Lung (tissue), 12 donors: ENCODE data around the gene CNST. TPM values are rescaled to one million over a fixed set of nuclear protein-coding genes. Genes with fewer than 3 reads are reported as not detected.
"Not testable (repeated sequence)": the region's sequence is repeated elsewhere in the genome, so short reads cannot be mapped to it uniquely, and the experiment has no call there.

Experiments
- ATAC-seq: fragments of 200-7000 bp; cut with Tn5 transposase; one replicate; pipeline ENCODE4 v1.9.1; 2020; ENCODE audit warnings: moderate number of reproducible peaks; ENCODE audit not compliant: insufficient read depth, low FRiP score
- DNase-seq, 3 donors: peaks; one replicate each; pipeline ENCODE4 v3.0.0-alpha.2; 2013 to 2017
- H3K27ac ChIP-seq, 2 donors: one replicate each; pipeline ENCODE4 v1.5.1; 2013; ENCODE audit warnings: mild to moderate bottlenecking in 2 of 2, moderate library complexity in 2 of 2, control low read depth in 1 of 2, inconsistent platforms in 1 of 2, low read depth in 1 of 2, low read length in 1 of 2
- H3K27me3 ChIP-seq, 3 donors: one replicate each; pipeline ENCODE4 v1.5.1; 2013; ENCODE audit warnings: low read length in 2 of 3; ENCODE audit not compliant: control insufficient read depth in 3 of 3, insufficient read depth in 3 of 3
- H3K36me3 ChIP-seq, 4 donors: one replicate each; pipeline ENCODE4 v1.5.1; 2013; ENCODE audit warnings: low read length in 4 of 4, mild to moderate bottlenecking in 1 of 4, moderate library complexity in 1 of 4; ENCODE audit not compliant: control insufficient read depth in 4 of 4, insufficient read depth in 4 of 4
- H3K4me1 ChIP-seq, 5 donors: one replicate each; pipeline ENCODE4 v1.5.1; 2013; ENCODE audit warnings: low read length in 5 of 5, mild to moderate bottlenecking in 2 of 5, moderate library complexity in 1 of 5; ENCODE audit not compliant: control insufficient read depth in 5 of 5, insufficient read depth in 5 of 5
- H3K4me3 ChIP-seq: one replicate; pipeline ENCODE4 v1.5.1; 2013; ENCODE audit warnings: mild to moderate bottlenecking, control low read depth, moderate library complexity
- H3K9ac ChIP-seq, 2 donors: one replicate each; pipeline ENCODE4 v1.5.1; 2013; ENCODE audit warnings: low read length in 2 of 2, control low read depth in 1 of 2; ENCODE audit not compliant: insufficient read depth in 1 of 2
- H3K9me3 ChIP-seq, 4 donors: one replicate each; pipeline ENCODE4 v1.5.1; 2013; ENCODE audit warnings: low read length in 3 of 4, mild to moderate bottlenecking in 1 of 4, moderate library complexity in 1 of 4; ENCODE audit not compliant: control insufficient read depth in 4 of 4, insufficient read depth in 3 of 4
- WGBS, 2 donors: extraction: QIAGEN DNeasy Blood & Tissue Kit; methylation state at CpG; one replicate each; pipeline ENCODE4 v1.1.7; 2013; 5-methylcytosine and 5-hydroxymethylcytosine counted together
- polyA plus RNA-seq, 2 donors: library from polyadenylated mRNA; stranded (reverse); fragments of 200-250 nt; gene quantifications; one replicate each; pipeline ENCODE4 v1.2.1, GENCODE V29; 2013
- total RNA-seq, 2 donors: library from RNA; depleted of rRNA in 1 of 2; stranded (reverse); fragments of >200 nt in 1 of 2; gene quantifications; one replicate each; pipeline ENCODE4 v1.2.1, GENCODE V29; 2014 to 2021
- TF ChIP-seq, protein P1 (sequence below): IDR thresholded peaks from 2 replicates; pipeline ENCODE4 v1.5.1; 2012; ENCODE audit warnings: mild to moderate bottlenecking; ENCODE audit errors: control extremely low read depth, extremely low read depth
- donor health status: control.
- donor health status: control.
- donor health status: Bipolar disorder and iron deficiency.
- donor health status: healthy.
- donor health status: DM: yes; HTN: yes; CAD: no.

The CNST gene
- total and polyA plus RNA-seq, 4 donors, result 6.1 to 37.3 (median 17.2) TPM

DNA sequence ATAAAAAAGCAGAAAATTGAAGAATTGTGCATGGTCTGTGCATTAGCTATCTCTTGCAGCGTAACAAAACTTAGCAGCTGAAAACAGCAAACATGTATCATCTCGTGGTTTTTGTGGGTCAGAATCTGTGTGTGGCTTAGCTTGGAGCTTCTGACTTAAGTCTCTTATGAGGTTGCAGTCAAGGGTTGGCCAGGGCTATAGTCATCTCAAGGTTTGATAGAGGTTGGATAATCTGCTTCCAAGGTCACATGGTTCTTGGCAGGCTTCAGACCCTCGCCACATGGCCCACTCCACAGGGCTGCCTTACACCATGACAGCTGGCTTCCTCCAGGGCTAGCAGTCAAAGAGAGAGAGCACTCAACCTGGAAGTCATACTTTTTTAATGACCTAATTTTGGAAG is 35.9 kb downstream of the CNST start:
- TF ChIP-seq, protein P1, sequence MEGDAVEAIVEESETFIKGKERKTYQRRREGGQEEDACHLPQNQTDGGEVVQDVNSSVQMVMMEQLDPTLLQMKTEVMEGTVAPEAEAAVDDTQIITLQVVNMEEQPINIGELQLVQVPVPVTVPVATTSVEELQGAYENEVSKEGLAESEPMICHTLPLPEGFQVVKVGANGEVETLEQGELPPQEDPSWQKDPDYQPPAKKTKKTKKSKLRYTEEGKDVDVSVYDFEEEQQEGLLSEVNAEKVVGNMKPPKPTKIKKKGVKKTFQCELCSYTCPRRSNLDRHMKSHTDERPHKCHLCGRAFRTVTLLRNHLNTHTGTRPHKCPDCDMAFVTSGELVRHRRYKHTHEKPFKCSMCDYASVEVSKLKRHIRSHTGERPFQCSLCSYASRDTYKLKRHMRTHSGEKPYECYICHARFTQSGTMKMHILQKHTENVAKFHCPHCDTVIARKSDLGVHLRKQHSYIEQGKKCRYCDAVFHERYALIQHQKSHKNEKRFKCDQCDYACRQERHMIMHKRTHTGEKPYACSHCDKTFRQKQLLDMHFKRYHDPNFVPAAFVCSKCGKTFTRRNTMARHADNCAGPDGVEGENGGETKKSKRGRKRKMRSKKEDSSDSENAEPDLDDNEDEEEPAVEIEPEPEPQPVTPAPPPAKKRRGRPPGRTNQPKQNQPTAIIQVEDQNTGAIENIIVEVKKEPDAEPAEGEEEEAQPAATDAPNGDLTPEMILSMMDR, result no peak
- H3K27me3 ChIP-seq, result no peaks in the 10 kb centered on the region
- peaks cover 0 to 7% (median 0%) of the 10 kb centered on the region in 5 donors for H3K4me1 ChIP-seq
- no peaks in the 10 kb centered on the region for H3K36me3 ChIP-seq
- no peak overlapping the region for H3K27ac ChIP-seq
- ATAC-seq, result no peak
- no peak overlapping the region for H3K9ac ChIP-seq
- H3K4me3 ChIP-seq, result no peak overlapping the region
- WGBS, 2 donors, result 82 to 85% methylated on average over 3 of the region's 3 CpGs
- no peaks in the 10 kb centered on the region for H3K9me3 ChIP-seq
- no peak for DNase-seq

GRCh38 chr1:246605231-246605630 is 39.0 kb downstream of the CNST start:
- H3K27me3 ChIP-seq, H3K9me3 ChIP-seq, H3K9ac ChIP-seq, H3K27ac ChIP-seq, DNase-seq, H3K4me3 ChIP-seq, H3K36me3 ChIP-seq, ATAC-seq: not testable (repeated sequence)
- peaks cover 0 to 11% (median 0%) of the 10 kb centered on the region in 5 donors for H3K4me1 ChIP-seq
- 97% methylated on average over 19 of the region's 19 CpGs for WGBS, 2 donors

GRCh38 chr1:246607462-246607861 is 41.2 kb downstream of the CNST start:
- Histone ChIP-seq H3K4me1 (peaks cover 0 to 13% (median 0%) of the 10 kb centered on the region in 5 donors), H3K27ac (peak overlapping the region in 1 of 2 donors; percentile 14), H3K9me3 (peaks cover 0 to 2% (median 0%) of the 10 kb centered on the region in 4 donors), H3K36me3 (no peaks in the 10 kb centered on the region), H3K27me3 (no peaks in the 10 kb centered on the region), H3K4me3 (no peak overlapping the region), H3K9ac (no peak overlapping the region)
- TF ChIP-seq, protein P1, result no peak
- ATAC-seq (no peak), DNase-seq (no peak)
- WGBS, 2 donors, result 67 to 80% methylated on average over 19 of the region's 19 CpGs

DNA sequence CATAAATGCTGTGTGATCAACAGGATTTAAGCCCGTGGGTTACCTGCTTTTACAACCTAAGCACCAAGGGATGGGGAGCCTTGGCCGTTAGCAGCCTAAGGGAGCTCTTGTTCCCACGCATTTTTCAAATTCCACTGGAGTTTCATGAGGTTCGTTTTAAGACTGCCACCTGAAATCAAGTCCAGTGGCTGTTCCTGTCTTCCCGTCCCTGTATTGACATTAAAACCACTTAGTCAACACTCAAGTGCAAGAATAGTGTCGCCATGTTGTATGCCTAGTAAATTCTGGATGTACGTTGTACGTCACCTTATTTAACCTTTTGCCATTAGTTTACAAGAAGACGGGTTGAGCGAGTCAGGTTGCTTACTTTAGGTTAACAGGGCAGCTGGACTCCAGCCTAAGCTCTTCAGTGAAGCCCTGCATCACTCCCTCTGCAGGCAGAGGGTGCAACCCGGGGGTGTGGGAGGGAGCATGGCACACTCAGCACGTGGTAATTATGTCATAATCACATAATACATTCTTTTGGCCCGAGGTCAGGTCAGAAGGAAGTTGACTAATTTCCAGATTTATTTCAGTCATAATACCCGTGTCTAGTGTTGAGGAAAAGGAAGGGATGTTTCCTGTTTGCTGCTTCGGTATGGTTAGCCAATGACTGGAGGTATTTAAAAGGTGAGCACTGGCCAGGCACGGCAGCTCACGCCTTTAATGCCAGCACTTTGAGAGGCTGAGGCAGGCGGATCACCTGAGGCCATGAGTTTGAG is 42.5 kb downstream of the CNST start:
- DNase-seq (peak; percentile 76 to 88 (median 78)), ATAC-seq (peak; percentile 93)
- Histone ChIP-seq H3K9ac (no peak overlapping the region), H3K27ac (peak overlapping the region; percentile 61 to 82), H3K4me1 (peaks cover 0 to 13% (median 0%) of the 10 kb centered on the region in 5 donors), H3K9me3 (peaks cover 0 to 2% (median 0%) of the 10 kb centered on the region in 4 donors), H3K4me3 (no peak overlapping the region), H3K27me3 (no peaks in the 10 kb centered on the region), H3K36me3 (no peaks in the 10 kb centered on the region)
- TF ChIP-seq, protein P1, result no peak
- 21% methylated on average over 18 of the region's 18 CpGs for WGBS, 2 donors
